CD4-positive, alpha-beta memory T cell (primary cell): ENCODE measurements around the gene PLCD3. TPM values are rescaled to one million over a fixed set of nuclear protein-coding genes. Genes with fewer than 3 reads are reported as not detected.
"Not testable (repeated sequence)": the region's sequence is repeated elsewhere in the genome, so short reads cannot be mapped to it uniquely, and the experiment has no call there.

ENCODE experiments used
- CTCF ChIA-PET: fragments of 350-600 bp; sonication (Branson Sonifier 250); formaldehyde crosslinking; loops from one replicate; lab custom pipeline; 2021; ENCODE audit warnings: inconsistent platforms; ENCODE audit not compliant: partially characterized antibody; lab: Charles Lee
- POLR2A ChIA-PET: fragments of 350-600 bp; sonication (Branson Sonifier 250); formaldehyde crosslinking; loops from one replicate; lab custom pipeline; 2021; ENCODE audit not compliant: partially characterized antibody; lab: Charles Lee
- DNase-seq, 5 donors: peaks; one replicate each; pipeline versions ENCODE4 v3.0.0 to v3.0.0-alpha.2; 2020 to 2022; ENCODE audit warnings: mixed read lengths in 1 of 5
- H3K27ac ChIP-seq: one replicate; pipeline ENCODE4 v1.7.0; 2013; ENCODE audit warnings: low read depth, low read length
- H3K27me3 ChIP-seq: 2 replicates; pipeline ENCODE4 v1.7.0; 2013; ENCODE audit warnings: mild to moderate bottlenecking, low read length, moderate library complexity; ENCODE audit not compliant: insufficient read depth
- H3K36me3 ChIP-seq: 2 replicates; pipeline ENCODE4 v1.7.0; 2013; ENCODE audit warnings: mild to moderate bottlenecking, low read length, moderate library complexity; ENCODE audit not compliant: insufficient read depth
- H3K4me1 ChIP-seq: 2 replicates; pipeline ENCODE4 v1.7.0; 2013; ENCODE audit warnings: mild to moderate bottlenecking, low read length, moderate library complexity; ENCODE audit not compliant: insufficient read depth
- H3K4me3 ChIP-seq, 2 donors: one replicate each; pipeline ENCODE4 v1.7.0; 2013; ENCODE audit warnings: low read length in 2 of 2, mild to moderate bottlenecking in 1 of 2
- H3K9me3 ChIP-seq, 2 donors: one replicate each; pipeline ENCODE4 v1.7.0; 2013; ENCODE audit warnings: low read length in 2 of 2, control low read depth in 1 of 2; ENCODE audit not compliant: control insufficient read depth in 1 of 2
- H3K27ac Mint-ChIP-seq, 7 donors: one replicate each; pipeline ENCODE4 v1.8.0; 2020 to 2021; ENCODE audit warnings: mixed read lengths in 7 of 7, mild to moderate bottlenecking in 6 of 7, inconsistent platforms in 3 of 7, moderate library complexity in 3 of 7
- H3K27me3 Mint-ChIP-seq, 2 donors: one replicate each; pipeline ENCODE4 v1.8.0; 2020 to 2021; ENCODE audit warnings: mixed read lengths in 2 of 2
- H3K36me3 Mint-ChIP-seq, 2 donors: one replicate each; pipeline ENCODE4 v1.8.0; 2020 to 2021; ENCODE audit warnings: mixed read lengths in 2 of 2, inconsistent platforms in 1 of 2, mild to moderate bottlenecking in 1 of 2
- H3K4me1 Mint-ChIP-seq, 4 donors: one replicate each; pipeline ENCODE4 v1.8.0; 2020 to 2021; ENCODE audit warnings: mixed read lengths in 4 of 4, mild to moderate bottlenecking in 1 of 4
- H3K4me3 Mint-ChIP-seq, 8 donors: one replicate each; pipeline ENCODE4 v1.8.0; 2020 to 2021; ENCODE audit warnings: mixed read lengths in 8 of 8, mild to moderate bottlenecking in 7 of 8, moderate library complexity in 6 of 8, inconsistent platforms in 3 of 8
- H3K9me3 Mint-ChIP-seq, 8 donors: one replicate each; pipeline ENCODE4 v1.8.0; 2020 to 2021; ENCODE audit warnings: mixed read lengths in 8 of 8, mild to moderate bottlenecking in 5 of 8, inconsistent platforms in 3 of 8, moderate library complexity in 1 of 8
- intact Hi-C: fragments of 100-400 bp; cut with micrococcal nuclease; formaldehyde crosslinking; loops from one replicate; pipeline ENCODE4 v1.15.1; 2023
- polyA plus RNA-seq, 2 donors: library from polyadenylated mRNA; unstranded; fragments of 300-500 nt; fragmentation: Illumina TruSeq; gene quantifications; one replicate each; pipeline ENCODE4 v1.2.3, GENCODE V29; 2021
- total RNA-seq, 2 experiments: library from RNA; stranded (reverse); gene quantifications; one replicate each; pipeline ENCODE4 v1.2.3, GENCODE V29; 2021

The PLCD3 gene
- total and polyA plus RNA-seq, 4 experiments from 2014 or later = 0.30 to 6.0 (median 2.3) TPM

GRCh38 chr17:45125509-45125908 lies 6.8 kb downstream of the PLCD3 start:
- H3K9me3 Mint-ChIP-seq = no peaks in the 10 kb centered on the region
- H3K36me3 ChIP-seq = no peaks in the 10 kb centered on the region
- intact Hi-C loops = no loop called here

DNA sequence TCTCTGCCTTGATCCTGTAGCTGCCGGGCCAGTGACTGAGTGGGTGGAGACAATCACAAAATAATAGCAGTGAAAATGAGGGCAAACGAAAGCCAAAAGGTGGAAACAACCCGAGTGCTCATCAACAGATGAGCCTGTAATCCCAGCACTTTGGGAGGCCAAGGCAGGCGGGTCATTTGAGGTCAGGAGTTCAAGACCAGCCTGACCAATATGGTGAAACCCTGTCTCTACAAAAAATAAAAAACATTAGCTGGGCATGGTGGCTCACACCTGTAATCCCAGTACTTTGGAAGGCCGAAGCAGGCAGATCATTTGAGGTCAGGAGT lies 7.6 kb downstream of the PLCD3 start:
- H3K27ac ChIP-seq, H3K4me1 Mint-ChIP-seq, H3K27me3 ChIP-seq, H3K36me3 ChIP-seq, DNase-seq, H3K27ac Mint-ChIP-seq, intact Hi-C loops, POLR2A ChIA-PET, H3K4me1 ChIP-seq, H3K9me3 ChIP-seq, H3K4me3 Mint-ChIP-seq, H3K27me3 Mint-ChIP-seq, H3K36me3 Mint-ChIP-seq, H3K4me3 ChIP-seq, H3K9me3 Mint-ChIP-seq: not testable (repeated sequence)
- CTCF ChIA-PET = interaction anchor here (0.8 to 5.1 kb wide), 2 partner anchors 10 to 73 kb away, joined by 3 to 17 read pairs; partner anchors contain the start of gene ACBD4

More at GRCh38 chr17:45125509-45125908, 6.8 kb downstream of the PLCD3 start:
- ChIA-PET CTCF (interaction anchor here (0.8 to 5.1 kb wide), 2 partner anchors 10 to 72 kb away, joined by 3 to 17 read pairs; partner anchors contain the start of gene ACBD4), POLR2A (no interaction called here)
- Mint-ChIP-seq H3K4me1 (peaks cover 0 to 8% (median 1%) of the 10 kb centered on the region in 4 donors), H3K27ac (no peak overlapping the region), H3K36me3 (no peaks in the 10 kb centered on the region), H3K4me3 (no peak overlapping the region), H3K27me3 (no peaks in the 10 kb centered on the region)
- Histone ChIP-seq H3K4me1 (peaks cover 5% of the 10 kb centered on the region), H3K27ac (no peak overlapping the region), H3K9me3 (no peaks in the 10 kb centered on the region), H3K27me3 (no peaks in the 10 kb centered on the region), H3K4me3 (no peak overlapping the region)
- DNase-seq = no peak

DNA sequence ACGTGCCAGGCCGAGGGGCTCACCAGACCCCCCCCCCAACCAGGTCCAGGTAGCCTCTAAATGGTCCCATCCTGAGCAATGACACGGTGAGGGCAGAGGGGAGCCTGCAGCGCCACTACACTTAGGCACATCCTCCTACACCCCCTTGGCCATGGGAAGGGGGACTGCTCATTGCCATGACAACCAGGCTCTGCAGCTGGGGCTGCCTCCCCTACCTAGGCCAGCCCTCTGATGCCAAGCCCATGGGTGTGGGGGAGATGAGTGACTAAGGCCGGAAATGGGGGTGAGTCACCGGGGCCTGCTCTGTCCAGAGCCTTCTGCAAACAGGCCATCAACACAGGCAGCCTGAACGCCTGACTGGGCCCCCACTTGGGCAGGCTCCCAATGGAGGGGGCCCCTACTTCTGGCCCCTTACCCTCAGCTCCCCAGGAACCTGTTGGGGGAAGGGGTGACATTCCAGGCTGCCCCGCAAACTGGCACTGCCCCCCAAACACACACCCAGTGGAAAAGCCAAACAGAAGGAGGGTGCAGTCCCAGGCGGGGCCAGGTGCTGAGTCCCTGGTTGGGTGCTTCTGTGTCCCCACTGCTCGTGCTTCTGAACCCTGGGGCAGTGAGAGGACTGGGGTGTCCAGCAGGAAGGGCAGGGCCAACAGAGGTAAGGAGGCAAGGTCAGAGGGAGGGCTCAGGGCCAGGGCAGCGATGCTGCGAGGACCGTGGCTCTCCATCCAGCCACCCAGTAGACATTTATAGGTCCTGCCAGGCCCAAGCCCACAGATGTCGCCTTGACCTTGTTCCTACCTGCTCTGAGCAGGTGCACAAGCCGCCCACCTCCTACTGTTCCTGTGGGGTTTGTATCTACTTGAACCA lies 8.2 kb downstream of the PLCD3 start:
- Histone ChIP-seq H3K9me3 (no peaks in the 10 kb centered on the region), H3K27ac (no peak overlapping the region), H3K4me3 (no peak overlapping the region), H3K36me3 (no peaks in the 10 kb centered on the region), H3K27me3 (no peaks in the 10 kb centered on the region), H3K4me1 (peaks cover 5% of the 10 kb centered on the region)
- DNase-seq = peak in 1 of 5 donors; percentile 50
- Mint-ChIP-seq H3K36me3 (no peaks in the 10 kb centered on the region), H3K4me3 (peak overlapping the region in 1 of 8 donors; percentile 31), H3K4me1 (peaks cover 0 to 8% (median 1%) of the 10 kb centered on the region in 4 donors), H3K27ac (peak overlapping the region in 1 of 7 donors; percentile 25), H3K27me3 (no peaks in the 10 kb centered on the region), H3K9me3 (no peaks in the 10 kb centered on the region)
- intact Hi-C loops = no loop called here
- ChIA-PET POLR2A (no interaction called here), CTCF (interaction anchor here (1.0 to 5.1 kb wide), 2 partner anchors 11 to 74 kb away, joined by 4 to 17 read pairs; partner anchors contain the start of gene ACBD4)

- CTCF ChIA-PET = interaction anchor here (1.0 to 5.1 kb wide), 2 partner anchors 12 to 75 kb away, joined by 4 to 17 read pairs; partner anchors contain the start of gene ACBD4
- Histone ChIP-seq H3K36me3 (no peaks in the 10 kb centered on the region), H3K4me3 (no peak overlapping the region), H3K27ac (no peak overlapping the region), H3K9me3 (no peaks in the 10 kb centered on the region), H3K27me3 (no peaks in the 10 kb centered on the region), H3K4me1 (peaks cover 5% of the 10 kb centered on the region)
- POLR2A ChIA-PET = no interaction called here
- H3K4me3 Mint-ChIP-seq = no peak overlapping the region
- no peaks in the 10 kb centered on the region for H3K36me3 Mint-ChIP-seq
- peak in 1 of 5 donors; percentile 19 for DNase-seq
- H3K27ac Mint-ChIP-seq = peak overlapping the region in 1 of 7 donors; percentile 35
- no peaks in the 10 kb centered on the region for H3K27me3 Mint-ChIP-seq
- H3K9me3 Mint-ChIP-seq = no peaks in the 10 kb centered on the region
- intact Hi-C loops = no loop called here
- peaks cover 0 to 8% (median 1%) of the 10 kb centered on the region in 4 donors for H3K4me1 Mint-ChIP-seq
Measured at GRCh38 chr17:45123076-45123770, 9.1 kb downstream of the PLCD3 start.

DNA sequence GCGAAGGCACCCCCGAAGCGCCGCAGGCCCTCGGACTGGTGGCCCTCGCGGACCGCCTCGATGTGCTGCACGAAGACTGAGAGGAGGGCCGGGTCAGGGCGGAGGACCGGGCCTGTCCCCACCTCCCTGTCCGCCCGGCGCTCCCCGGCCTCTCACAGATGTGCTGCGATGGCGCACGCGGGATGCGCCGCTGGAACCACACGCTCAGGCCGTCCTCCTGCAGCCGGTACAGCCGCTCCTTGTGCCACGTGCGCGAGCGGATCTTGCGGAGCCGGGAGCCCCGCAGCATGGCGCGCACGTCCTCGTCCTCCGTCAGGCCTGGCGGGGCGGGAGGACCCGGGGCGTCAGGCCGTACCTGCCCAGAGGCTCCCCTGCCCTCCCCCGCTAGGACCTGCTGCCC lies 11.3 kb downstream of the PLCD3 start:
- Histone ChIP-seq H3K36me3 (no peaks in the 10 kb centered on the region), H3K4me3 (no peak overlapping the region), H3K9me3 (no peaks in the 10 kb centered on the region), H3K27me3 (no peaks in the 10 kb centered on the region), H3K27ac (no peak overlapping the region), H3K4me1 (peaks cover 5% of the 10 kb centered on the region)
- no peaks in the 10 kb centered on the region for H3K9me3 Mint-ChIP-seq
- H3K4me3 Mint-ChIP-seq = no peak overlapping the region
- H3K36me3 Mint-ChIP-seq = no peaks in the 10 kb centered on the region
- no peak for DNase-seq
- ChIA-PET POLR2A (no interaction called here), CTCF (no interaction called here)
- peaks cover 0 to 8% (median 1%) of the 10 kb centered on the region in 4 donors for H3K4me1 Mint-ChIP-seq
- no peaks in the 10 kb centered on the region for H3K27me3 Mint-ChIP-seq
- intact Hi-C loops = no loop called here
- H3K27ac Mint-ChIP-seq = no peak overlapping the region

GRCh38 chr17:45120558-45120957 lies 11.8 kb downstream of the PLCD3 start:
- ChIA-PET CTCF (interaction anchor here (4.2 kb wide), 1 partner anchor 15 kb away, joined by 15 read pairs; the partner anchor contains the start of gene ACBD4), POLR2A (no interaction called here)
- no peak overlapping the region for H3K4me3 ChIP-seq
- no peaks in the 10 kb centered on the region for H3K9me3 ChIP-seq
- intact Hi-C loops = no loop called here
- Mint-ChIP-seq H3K4me1 (peaks cover 0 to 8% (median 1%) of the 10 kb centered on the region in 4 donors), H3K27ac (no peak overlapping the region), H3K4me3 (no peak overlapping the region), H3K27me3 (no peaks in the 10 kb centered on the region), H3K9me3 (no peaks in the 10 kb centered on the region), H3K36me3 (no peaks in the 10 kb centered on the region)
- no peaks in the 10 kb centered on the region for H3K36me3 ChIP-seq
- H3K27me3 ChIP-seq = no peaks in the 10 kb centered on the region
- DNase-seq = peak in 1 of 5 donors; percentile 4
- H3K27ac ChIP-seq = no peak overlapping the region
- peaks cover 5% of the 10 kb centered on the region for H3K4me1 ChIP-seq

DNA sequence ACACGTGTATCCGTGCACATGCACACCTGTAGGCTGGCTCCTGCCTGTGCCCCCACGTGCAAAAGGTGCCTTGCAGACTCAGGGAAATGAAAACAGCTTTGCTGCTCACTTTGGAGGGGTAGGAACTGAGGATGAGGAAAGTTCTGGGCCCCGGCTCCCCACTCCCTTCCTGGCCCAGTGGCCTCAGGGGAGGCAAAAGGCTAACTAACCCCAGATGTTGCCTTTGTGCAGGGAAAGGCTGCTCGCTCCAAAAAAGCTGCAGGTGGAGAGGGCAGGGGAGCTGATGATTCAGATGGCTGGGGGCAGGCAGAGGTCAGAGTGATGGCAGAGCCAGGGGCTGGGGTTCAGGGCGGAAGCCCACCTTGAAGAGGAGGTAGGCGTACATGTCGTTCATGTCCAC lies 12.4 kb downstream of the PLCD3 start:
- no peak overlapping the region for H3K4me3 ChIP-seq
- H3K27ac Mint-ChIP-seq = no peak overlapping the region
- peak in 1 of 5 donors; percentile 17 for DNase-seq
- no peaks in the 10 kb centered on the region for H3K9me3 Mint-ChIP-seq
- H3K27me3 ChIP-seq = no peaks in the 10 kb centered on the region
- intact Hi-C loops = no loop called here
- H3K36me3 Mint-ChIP-seq = no peaks in the 10 kb centered on the region
- ChIA-PET CTCF (interaction anchor here (4.2 kb wide), 1 partner anchor 15 kb away, joined by 15 read pairs; the partner anchor contains the start of gene ACBD4), POLR2A (no interaction called here)
- H3K27me3 Mint-ChIP-seq = no peaks in the 10 kb centered on the region
- no peak overlapping the region for H3K27ac ChIP-seq
- no peaks in the 10 kb centered on the region for H3K9me3 ChIP-seq
- H3K4me3 Mint-ChIP-seq = no peak overlapping the region
- H3K4me1 Mint-ChIP-seq = peaks cover 0 to 8% (median 1%) of the 10 kb centered on the region in 4 donors
- peaks cover 5% of the 10 kb centered on the region for H3K4me1 ChIP-seq
- no peaks in the 10 kb centered on the region for H3K36me3 ChIP-seq
